ENCODE data around the gene VEZT.

- TF ChIP-seq EP300 (IDR thresholded peaks at IDR 0.05; ENCODE audit: borderline replicate concordance in 1 of 2, low read depth in 1 of 2, low read length in 1 of 2) (no peak), USF1 (IDR thresholded peaks at IDR 0.05; ENCODE audit: borderline replicate concordance, low read depth) (no peak), PBX3 (IDR thresholded peaks at IDR 0.05) (no peak), NRF1 (IDR thresholded peaks at IDR 0.05; ENCODE audit: low read depth, low read length) (no peak), POLR2AphosphoS5 (IDR thresholded peaks at IDR 0.05; ENCODE audit: low read depth, low read length) (no peak), CTCF (IDR thresholded peaks at IDR 0.05) (no peak), FOXJ3 (CRISPR knock-in tag; IDR thresholded peaks at IDR 0.05) (no peak)
Measured at GRCh38 chr12:95321516-95322246, 104.1 kb downstream of the VEZT start.
